GM21737 (cell line): Measurements from ENCODE around the gene GAS2.

Experiments
- ATAC-seq: cut with Tn5 transposase; IDR thresholded peaks from one replicate; pipeline ENCODE4 v1.9.1; 2021; ENCODE audit warnings: mild to moderate bottlenecking, moderate library complexity; ENCODE audit not compliant: unreplicated experiment

The GAS2 gene

DNA sequence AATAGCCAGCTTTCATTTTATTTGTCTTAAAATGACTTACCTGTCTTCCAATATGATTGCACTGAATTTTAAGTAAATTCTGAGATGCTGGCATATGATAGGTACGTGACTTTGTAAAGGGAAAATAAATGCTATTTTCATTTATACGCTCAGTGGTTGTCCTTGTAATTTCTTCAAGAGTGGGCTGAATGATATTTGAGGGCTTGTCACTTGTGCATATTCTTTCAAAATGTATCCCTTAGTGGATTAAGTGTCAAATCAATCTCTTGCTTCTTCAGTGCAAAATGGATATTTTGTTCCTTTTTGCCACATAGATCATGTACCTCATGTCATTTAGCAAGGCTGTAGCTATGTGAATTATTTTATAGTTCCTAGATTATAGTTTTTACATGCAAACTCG, 56.9 kb downstream of the GAS2 start:
- no peak for ATAC-seq

DNA sequence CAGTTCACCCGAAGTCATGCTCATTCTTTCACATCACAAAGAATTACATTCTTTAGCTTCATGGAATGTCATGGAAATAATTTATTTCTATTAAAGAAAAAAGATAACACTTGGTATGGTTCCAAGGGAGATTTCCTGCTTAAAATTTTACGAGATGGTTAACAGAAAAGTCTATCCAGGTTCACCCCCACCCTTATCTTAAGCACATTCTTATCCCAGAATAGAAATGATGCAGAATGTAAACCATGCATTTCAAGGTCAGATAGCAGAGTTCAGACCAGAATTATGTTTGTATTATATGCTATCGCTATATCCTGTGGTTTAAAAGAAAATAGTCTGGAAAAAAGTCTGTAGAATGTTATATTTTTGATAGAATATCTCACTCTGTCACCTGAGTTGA, 58.7 kb downstream of the GAS2 start:
- no peak for ATAC-seq

DNA sequence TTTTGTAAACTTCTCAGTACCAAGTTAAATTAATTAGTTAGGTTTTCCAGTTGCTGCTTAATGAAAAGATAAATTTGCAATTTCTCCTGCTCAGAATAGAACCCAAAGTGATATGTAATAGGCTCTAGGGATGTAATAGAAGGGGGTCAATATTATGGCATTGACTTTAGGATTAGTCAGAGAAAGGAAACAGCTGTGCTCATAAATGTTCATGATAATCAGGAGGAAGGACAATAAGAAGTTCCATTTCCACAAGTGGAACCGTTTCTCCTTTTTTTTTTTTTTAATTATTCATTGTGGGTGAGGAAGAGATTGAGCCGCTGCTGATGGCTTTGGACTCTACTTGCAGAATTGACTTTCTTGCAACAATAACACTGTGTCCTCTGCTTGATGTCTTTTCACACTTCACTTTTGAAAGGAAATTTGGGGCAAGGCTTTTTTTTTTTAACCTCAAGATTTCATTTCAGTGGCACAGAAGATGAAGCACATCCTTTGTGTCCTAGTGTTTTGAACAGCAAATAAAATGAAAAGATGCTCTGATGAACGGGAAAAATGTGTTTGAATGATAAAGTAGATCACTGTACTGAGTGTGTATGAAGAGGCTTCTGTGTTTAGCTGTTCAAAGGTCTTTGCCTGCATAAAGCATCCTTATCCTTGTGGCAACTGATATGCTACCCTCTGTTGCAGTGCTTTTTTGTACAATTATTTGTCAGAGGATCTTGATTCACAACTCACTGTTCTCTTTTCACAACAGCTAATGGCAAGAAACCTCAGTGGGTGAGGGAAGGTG, 62.4 kb downstream of the GAS2 start:
- no peak for ATAC-seq

DNA sequence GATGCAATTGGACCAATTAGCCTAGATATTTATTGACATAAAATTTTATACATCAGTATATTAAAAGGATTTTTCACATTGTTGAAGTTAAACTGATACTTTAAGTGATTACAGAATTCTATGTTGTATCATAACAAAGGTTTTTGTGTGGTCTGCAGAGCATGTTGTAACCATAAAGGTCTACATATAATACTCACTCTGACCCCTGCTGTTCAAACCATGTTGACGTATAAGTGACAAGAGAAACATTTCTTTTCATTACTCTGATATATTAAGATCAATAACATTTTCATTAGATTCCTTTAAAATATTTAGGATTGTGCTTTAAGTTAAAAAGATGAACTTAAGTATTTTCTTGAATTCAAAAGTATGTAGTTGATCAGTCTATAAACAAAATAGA, 63.9 kb downstream of the GAS2 start:
- ATAC-seq, result no peak

DNA sequence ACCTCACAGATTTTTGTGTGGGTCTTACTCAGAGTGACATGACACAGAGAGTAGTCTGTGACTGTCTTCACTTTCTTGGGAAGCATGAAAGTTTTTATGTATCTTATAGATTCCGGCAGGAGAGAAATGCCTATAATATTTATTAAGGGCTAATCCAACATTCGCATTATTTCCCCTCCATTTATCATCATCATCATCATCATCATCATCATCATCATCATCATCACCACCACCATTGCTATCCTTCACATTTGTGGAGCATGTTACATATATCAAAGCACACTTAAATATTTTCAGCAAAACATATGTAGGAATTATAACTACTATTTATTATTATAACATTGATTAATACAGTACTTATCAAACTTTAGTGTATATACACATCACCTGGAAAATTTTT, 66.2 kb downstream of the GAS2 start:
- ATAC-seq, result no peak

DNA sequence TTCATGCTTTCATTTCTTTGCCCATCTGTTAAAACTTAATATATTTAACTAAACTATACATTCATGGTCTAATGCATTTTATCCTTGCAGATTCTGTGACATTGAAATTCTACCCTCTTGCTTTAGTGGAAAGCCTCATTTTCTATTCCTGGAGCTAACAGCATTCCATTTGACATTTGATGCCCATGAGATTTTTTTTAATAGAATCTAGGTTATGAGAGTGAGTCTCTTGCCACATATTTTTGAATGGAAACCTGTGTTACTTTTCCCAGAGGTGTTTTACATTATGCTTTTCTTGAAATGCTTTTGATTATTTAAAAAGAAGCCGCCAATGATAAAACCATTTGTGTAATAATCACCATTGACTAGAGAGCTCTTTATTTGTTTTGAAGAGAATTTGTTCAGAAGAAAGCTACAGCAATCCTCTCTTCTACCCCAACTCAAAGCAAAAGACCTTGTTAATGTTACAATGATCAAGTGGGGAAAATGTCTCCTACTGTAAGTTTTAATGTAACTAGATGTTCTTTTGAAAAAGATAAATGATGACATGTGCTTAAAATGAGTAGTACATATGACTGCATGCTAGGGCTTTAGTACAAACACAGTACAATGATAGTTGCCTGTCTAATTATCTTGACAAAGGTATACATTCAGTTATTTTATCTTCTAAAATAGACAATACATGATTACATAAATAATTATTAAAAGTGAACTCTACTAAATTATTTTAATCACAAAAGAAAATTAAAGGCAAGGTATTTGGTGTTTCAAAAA, 67.3 kb downstream of the GAS2 start:
- ATAC-seq, result no peak

DNA sequence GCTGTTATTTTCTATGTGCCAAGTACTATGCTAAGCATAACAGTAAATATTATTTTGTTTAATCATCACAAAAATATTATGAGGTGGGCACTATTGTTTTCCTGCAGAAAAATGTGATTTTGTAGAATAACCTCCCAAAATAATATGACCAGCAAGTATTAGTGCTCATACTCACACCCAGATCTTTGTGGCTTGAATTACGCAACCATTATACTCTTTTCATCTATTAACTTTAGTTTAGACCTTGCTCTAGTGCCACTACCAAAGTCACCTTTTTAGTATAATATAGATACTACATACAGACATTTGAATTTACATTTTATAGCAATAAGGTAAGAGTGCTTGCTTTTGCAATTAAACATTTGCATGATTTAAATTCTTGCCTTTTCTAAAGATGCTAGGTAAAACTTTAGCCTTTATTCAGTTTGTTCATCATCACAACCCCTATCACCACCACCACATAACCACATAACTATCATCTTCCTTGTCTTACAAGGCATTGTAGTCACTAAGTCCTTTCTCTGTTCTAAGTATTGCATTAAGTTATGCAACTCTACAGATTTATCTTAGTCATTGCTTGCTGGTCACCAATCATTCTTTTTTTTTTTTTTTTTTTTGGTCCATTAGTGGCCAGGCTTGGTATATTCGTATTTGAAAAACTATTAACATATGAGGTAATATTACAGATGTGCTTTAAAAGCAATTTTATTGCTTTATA, 68.4 kb downstream of the GAS2 start:
- ATAC-seq, result no peak

DNA sequence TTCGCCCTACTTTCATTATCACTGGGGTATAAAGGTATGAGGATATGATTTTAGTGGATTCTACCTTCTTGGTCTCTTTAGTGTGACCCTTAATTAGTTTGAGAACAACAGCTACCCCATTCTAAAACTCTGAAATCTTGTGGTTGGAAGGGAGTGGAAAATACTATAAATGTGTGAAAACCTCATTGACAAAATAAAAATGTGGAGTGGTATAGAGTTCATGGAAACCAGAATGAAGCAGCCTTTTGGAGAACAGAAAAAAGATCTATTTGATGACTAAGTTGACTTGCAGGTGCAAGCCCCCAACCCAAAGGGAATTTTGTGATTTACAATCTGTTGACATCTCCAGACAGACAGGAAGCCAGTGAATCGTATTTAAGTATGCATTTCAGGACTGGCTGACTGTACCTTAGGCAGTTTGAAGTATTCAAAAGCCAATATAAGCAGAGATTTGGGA, 75.8 kb downstream of the GAS2 start:
- ATAC-seq, result no peak

DNA sequence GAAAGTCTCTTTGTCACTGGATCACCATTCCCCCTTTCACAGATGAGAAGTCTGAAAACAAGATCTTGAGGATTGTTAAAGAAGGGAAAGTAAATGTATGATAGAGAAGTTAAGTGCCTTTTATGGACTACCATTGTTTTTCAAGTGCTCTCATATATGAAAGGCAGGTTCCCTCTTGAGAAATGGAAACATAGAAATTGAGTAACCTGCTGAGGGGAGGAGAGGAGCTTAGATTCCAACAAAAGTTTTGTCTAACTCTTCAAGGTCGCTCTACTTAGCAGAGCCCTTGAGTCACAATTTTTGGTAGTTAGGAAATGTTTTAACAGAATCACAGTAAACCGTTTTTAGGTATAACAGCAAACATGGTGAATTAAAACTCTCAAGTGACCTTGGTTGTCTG, 83.1 kb downstream of the GAS2 start:
- no peak for ATAC-seq

DNA sequence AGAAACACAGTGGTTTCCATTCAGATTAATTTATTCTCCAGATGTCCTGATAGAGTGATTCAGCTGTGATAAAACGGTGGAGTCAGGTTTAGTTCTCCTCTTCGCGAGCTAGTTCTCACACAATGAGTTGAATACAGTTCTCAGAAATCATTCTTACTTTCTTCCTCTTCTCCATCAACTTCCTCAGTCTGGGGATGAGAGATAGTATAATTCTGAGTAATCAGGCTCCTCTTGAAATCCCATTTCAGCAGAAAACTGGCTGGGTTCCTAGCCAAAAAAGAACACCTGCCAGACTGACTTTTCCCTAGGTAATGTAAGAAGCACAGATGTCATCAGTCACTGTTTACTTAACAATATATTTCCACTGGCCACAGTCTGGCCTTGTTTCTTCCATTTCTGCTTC, 86.5 kb downstream of the GAS2 start:
- no peak for ATAC-seq

DNA sequence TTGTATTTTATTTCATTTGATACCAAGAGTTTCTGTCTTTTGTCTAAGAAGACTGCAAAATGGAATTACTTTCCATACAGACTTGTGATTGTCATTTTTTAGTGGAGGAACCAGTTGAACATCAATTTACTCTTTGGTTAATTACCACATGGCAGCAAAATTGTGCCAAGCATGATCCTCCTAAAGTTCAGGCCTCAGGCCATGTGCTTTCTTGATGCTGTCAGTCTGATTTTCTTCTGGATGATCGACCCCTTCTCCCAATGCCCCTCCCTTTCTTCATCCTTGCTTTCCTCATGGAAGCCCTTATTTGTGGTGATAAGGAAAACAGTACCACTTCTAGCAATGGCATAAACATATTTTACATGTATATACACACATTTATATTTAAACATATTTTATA, 87.0 kb downstream of the GAS2 start:
- no peak for ATAC-seq

DNA sequence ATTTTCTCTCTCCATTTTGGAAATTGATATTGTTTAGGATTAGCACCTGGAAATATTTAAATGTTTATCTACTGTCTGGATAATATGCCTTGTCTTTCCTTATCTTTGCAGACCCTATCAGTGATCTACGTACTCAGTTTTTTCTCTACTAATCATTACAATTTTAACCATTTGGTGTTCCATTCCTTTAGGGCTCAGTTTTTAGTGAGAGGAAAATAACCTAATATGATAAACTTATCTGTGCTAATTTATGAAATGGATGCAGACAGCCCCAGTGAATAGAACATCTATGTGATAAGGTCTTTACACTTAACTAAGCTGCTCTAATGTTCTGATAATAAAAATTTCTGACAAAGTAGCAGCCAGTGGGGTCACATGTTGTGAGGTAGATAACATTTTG, 94.7 kb downstream of the GAS2 start:
- no peak for ATAC-seq

DNA sequence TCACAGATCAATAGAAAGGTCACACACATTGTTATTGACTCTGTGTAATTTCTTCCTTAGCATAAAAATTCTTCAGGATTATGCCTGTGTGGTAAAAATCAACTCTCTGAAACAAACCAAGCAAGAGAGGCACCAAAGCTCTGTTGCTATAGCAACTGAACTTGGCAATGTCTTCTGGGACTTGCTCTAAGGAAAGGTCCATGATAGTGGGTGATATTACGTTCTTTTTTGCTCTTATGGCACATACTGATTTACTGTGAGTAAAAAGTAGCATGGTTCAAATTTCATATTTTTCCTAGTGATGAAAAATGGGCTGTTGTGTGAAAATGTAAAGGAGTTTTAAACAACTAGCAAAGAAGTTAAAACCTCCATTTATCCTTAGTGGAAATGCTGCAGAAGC, 96.8 kb downstream of the GAS2 start:
- no peak for ATAC-seq

DNA sequence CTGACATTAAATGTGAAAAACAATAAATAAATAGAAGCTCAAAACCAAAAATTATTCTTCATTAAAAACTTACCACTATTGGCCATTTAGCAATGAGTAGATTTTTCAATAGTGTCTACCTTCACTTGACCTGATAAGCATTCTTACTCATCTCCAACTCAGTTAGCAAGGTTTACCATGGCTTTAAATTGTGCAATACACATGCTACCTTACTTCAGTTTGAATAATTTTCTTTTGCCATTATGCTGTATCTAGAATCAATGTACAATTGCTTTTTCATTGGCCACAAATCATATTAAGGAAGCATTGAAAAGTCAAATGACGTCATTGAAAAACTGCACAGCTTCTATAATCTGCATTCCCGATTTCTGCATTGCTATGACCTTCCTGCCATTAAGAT, 98.3 kb downstream of the GAS2 start:
- no peak for ATAC-seq

DNA sequence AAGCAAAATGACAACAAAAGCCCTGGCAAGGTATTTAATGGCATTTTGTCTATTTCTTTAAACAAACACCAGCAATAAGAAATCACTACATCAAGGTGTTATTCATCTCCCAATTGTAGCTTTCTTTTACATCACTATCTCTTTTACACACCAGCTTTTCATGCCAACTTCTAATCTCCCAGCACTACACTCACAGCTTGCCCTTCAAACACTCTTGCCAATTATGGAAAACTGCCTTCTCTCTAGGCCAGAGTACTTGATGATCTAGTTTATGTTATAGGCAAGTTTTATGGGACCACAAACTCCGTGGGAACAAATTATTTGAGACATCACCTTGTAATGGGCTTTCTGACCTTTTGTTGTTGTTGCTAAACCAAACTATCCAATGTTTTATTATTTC, 101.9 kb downstream of the GAS2 start:
- no peak for ATAC-seq

DNA sequence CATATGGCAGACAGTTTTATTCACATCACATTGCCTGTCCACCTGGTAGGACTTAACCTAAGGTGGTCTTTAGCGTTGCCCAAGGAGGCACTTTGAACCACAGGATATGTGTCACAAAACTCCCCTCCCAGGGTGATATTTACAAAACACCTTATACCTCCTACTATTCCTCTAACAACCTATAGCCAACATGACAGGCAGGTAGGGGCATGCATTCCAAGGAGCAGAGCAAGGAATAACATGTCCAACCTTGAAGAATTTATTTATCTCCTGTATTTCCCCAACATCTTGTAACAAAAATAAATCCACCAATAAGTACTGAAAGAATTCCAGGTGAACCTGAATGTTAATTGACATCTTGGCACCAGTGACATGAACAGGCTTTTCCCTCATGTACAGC, 102.7 kb downstream of the GAS2 start:
- no peak for ATAC-seq

DNA sequence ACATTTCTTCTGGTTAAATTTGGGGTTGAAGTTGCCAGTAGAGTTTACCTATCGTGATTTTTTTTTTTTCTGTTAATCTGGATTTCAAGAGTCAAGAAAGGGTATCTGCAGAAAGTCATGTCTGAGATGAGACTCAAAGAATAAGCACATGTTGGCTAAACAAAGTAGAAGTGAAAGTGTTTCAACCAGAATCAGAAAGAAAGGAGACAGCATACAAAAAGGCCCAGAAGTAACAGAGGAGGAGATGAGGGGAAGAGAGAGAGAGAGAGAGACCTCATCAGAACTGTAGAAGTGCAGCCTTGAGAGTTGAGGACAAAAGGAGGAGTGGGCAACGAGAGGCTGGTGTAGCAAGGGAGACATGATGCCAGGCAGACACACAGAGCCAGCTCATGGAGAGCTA, 108.3 kb downstream of the GAS2 start:
- ATAC-seq, result no peak

DNA sequence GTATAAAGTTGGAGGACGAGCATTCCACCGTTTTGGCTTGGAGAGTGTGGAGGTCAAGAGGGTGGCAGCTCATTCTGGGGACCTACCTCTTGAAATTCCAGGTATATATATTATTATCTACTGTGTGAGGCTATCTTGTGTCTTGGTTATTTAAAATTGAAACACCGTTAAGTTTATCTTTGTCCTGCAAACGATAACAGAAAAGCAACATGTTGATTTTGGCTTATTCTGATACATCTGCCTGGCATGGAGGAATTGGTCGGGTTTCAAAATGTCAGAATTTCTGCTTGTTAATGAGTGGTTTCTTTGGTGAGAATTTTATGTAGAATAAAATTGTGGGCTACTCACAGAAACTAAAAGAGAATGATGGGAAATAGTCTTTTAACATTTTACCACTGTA, 108.8 kb downstream of the GAS2 start:
- ATAC-seq, result no peak

DNA sequence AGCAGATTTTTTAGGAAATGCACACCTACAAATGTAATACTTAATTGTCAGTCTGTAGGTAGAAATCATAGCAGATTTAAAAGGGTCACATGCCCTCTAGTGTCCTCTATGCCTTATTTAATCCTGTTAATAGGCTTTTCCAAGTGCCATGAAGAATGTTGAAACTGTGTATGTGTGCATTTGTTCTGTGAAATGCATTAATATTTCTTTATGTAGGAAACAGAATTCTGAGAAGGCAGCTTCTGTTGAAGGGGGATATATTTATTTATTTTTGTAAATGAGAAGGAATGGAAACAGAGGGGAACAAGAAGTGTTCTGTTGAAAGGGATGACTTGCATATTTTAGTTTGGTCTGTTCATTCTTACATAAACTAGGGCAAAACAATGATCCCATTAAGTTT, 112.2 kb downstream of the GAS2 start:
- no peak for ATAC-seq

DNA sequence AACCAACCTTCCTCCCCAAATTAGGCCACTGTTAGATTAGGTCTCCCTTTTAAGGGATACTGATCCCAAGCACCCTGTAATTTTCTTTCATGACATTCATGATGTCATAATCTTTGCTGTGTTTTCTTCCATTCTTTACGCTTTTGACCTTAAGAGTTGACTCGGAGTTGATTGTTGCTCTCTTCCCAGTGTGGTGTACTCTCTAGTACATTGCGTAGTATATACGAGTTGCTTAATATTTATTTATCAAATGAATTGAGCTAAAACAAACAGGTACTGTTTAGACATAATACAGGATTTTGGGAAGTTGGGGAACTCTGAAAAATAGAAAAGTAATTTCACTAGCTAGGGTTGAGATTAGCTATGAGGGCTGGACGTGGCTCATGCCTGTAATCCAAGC, 113.4 kb downstream of the GAS2 start:
- ATAC-seq, result no peak

DNA sequence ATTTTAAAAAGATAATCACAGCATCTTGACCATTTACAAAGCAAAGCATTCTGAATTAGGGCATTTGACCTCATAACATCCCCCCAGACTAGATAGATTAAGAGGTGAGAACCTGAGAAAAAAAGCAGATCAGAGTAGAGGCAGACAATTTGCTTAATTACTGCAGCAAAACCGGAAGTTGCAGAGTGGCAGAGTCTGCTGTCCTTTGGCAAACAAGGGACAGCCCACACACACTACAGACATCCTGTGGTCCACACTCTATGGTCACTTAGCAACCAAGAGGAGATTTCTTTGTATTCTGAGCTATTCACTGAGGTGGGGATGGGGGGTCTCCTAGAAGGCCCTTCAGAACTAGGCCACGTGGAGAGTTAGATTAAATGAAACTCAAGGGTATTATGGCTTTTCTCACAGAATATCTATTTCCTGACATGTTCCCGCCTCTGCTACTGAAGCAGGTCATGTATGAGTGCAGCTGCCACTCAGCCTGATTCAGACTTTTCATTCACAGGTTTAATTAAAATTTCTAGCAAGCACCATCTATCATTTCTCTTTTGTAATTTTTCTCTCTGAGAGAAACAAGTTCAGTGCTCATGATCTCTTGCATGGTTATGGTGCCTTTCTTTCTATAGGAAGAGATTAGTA, 114.7 kb downstream of the GAS2 start:
- peak; percentile 90 for ATAC-seq
